Suppressor macrophage (primary cell): ENCODE data around the gene GTPBP3.

Experiments
- DNase-seq, 4 experiments: peaks; one replicate each; pipeline ENCODE4 v3.0.0-alpha.2; 2020 to 2022

GTPBP3 gene

GRCh38 chr19:17389957-17390664 lies 52.8 kb downstream of the GTPBP3 start:
- no peak for DNase-seq

- DNase-seq = peak; percentile 91 to 98 (median 94)
These were observed 53.5 kb downstream of the GTPBP3 start for GRCh38 chr19:17390665-17391370.

GRCh38 chr19:17391371-17392151 lies 54.2 kb downstream of the GTPBP3 start:
- peak; percentile 48 to 77 (median 66) for DNase-seq
